ENCODE measurements around the gene HLA-F.

DNA sequence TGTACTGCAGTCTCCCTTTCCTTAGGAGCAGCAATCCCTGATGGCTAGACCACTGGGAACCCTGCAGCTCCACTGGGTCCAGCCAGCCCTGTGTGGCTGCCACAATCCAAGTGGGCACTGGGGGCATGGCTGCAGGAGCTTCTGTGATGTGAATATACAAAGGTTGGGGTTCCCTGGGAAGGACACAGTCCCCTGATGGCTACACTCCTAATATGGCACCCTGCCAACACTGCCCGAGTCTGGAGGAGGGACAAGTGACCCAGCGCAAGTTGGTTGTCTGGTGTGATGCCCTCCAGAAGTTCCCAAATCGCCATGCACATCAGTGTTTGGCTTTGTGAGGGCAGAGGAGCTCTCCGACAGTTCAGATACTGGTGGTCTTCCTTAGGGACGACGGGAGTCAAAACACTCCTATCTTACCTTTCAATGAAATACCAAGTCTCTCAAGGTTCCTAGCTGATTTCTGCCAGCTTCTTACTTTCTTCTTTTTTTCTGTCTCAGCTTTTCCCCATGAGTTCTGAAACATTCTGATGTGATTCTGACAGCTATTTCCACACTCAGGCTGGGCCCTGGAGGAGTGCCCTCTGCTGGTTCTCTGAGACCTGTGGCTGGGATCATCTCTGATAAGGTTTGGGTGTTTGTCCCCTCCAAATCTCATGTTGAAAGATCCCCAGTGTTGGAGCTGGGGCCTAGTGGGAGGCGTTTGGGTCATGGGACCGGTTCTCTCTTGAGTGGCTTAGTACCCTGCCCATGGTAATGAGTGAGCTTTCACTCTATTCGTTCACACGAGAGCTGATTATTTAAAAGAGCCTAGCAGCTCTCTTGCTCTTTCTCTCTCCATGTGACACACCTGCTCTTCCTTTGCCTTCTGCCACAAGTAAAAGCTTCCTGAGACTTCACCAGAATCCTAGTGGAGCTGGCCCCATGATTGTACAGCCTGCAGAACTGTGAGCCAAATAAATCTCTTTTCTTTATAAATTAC, 26.8 kb upstream of the HLA-F start:
- TF ChIP-seq, protein P1, sequence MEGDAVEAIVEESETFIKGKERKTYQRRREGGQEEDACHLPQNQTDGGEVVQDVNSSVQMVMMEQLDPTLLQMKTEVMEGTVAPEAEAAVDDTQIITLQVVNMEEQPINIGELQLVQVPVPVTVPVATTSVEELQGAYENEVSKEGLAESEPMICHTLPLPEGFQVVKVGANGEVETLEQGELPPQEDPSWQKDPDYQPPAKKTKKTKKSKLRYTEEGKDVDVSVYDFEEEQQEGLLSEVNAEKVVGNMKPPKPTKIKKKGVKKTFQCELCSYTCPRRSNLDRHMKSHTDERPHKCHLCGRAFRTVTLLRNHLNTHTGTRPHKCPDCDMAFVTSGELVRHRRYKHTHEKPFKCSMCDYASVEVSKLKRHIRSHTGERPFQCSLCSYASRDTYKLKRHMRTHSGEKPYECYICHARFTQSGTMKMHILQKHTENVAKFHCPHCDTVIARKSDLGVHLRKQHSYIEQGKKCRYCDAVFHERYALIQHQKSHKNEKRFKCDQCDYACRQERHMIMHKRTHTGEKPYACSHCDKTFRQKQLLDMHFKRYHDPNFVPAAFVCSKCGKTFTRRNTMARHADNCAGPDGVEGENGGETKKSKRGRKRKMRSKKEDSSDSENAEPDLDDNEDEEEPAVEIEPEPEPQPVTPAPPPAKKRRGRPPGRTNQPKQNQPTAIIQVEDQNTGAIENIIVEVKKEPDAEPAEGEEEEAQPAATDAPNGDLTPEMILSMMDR (conservative IDR thresholded peaks at IDR 0.05): peak; percentile 77
- TF ChIP-seq ZFX (IDR thresholded peaks at IDR 0.05): no peak
